K562 (cell line): ENCODE results near the gene DAW1.

Experiments used
- CBFA2T2 ChIP-seq: fragments of 450-650 bp; conservative IDR thresholded peaks from 2 replicates; pipeline ENCODE4 v1.6.1; 2017; ENCODE audit warnings: mild to moderate bottlenecking
- CTCF ChIP-seq, 3 experiments: IDR thresholded peaks in 2 of 3; conservative IDR thresholded peaks in 1 of 3; 2 replicates each; pipeline ENCODE4 v1.5.1; 2011 to 2012; ENCODE audit warnings: low read length in 3 of 3, mild to moderate bottlenecking in 3 of 3, control low read depth in 2 of 3, improper control_type of control experiment in 1 of 3, inconsistent platforms in 1 of 3, low read depth in 1 of 3, mixed read lengths in 1 of 3, moderate library complexity in 1 of 3; ENCODE audit not compliant: insufficient read depth in 2 of 3
- MAFK ChIP-seq: IDR thresholded peaks from 2 replicates; pipeline ENCODE4 v1.6.1; 2011; ENCODE audit warnings: low read length, improper control_type of control experiment
- MAZ ChIP-seq, 2 experiments: fragments of 450-650 bp in 1 of 2; sonication (generic) in 1 of 2; formaldehyde crosslinking; IDR thresholded peaks in 1 of 2; conservative IDR thresholded peaks in 1 of 2; 2 replicates each; pipeline versions ENCODE4 v1.4.0 to v1.5.0; 2020; ENCODE audit warnings: mild to moderate bottlenecking in 1 of 2, missing genetic modification reagents in 1 of 2
- RAD21 ChIP-seq, 2 experiments: fragments of 250-450 bp in 1 of 2; fragments of 450-650 bp in 1 of 2; sonication (Bioruptor Pico) in 1 of 2; formaldehyde crosslinking in 1 of 2; IDR thresholded peaks in 1 of 2; conservative IDR thresholded peaks in 1 of 2; 2 replicates each; pipeline versions ENCODE4 v1.4.0 to v1.8.0; 2020 to 2022; ENCODE audit warnings: mild to moderate bottlenecking in 2 of 2, moderate library complexity in 1 of 2
- RUNX1 ChIP-seq: sonication (generic); IDR thresholded peaks from 2 replicates; pipeline ENCODE4 v1.6.1; 2016; ENCODE audit warnings: antibody characterized with exemption, low read depth
- TAF1 ChIP-seq: IDR thresholded peaks from 2 replicates; pipeline ENCODE4 v1.6.1; 2011; ENCODE audit warnings: mild to moderate bottlenecking, low read length, moderate library complexity; ENCODE audit not compliant: insufficient read depth, control insufficient read depth, severe bottlenecking; ENCODE audit errors: extremely low read depth
- THRA ChIP-seq: fragments of 450-650 bp; IDR thresholded peaks from 2 replicates; pipeline ENCODE4 v1.6.1; 2017; ENCODE audit warnings: mild to moderate bottlenecking, moderate library complexity
- TSHZ1 ChIP-seq: fragments of 250-450 bp; sonication (Bioruptor Pico); IDR thresholded peaks from 2 replicates; pipeline ENCODE4 v1.4.0; 2020; ENCODE audit warnings: mild to moderate bottlenecking, moderate library complexity
- ZNF133 ChIP-seq: fragments of 250-450 bp; sonication (Bioruptor Pico); IDR thresholded peaks from 2 replicates; pipeline ENCODE4 v1.4.0; 2020; ENCODE audit warnings: mild to moderate bottlenecking

GRCh38 chr2:227853765-227854271 is 17.6 kb upstream of the DAW1 start:
- TF ChIP-seq MAZ (CRISPR knock-in tag; conservative IDR thresholded peaks at IDR 0.05 in 1 of 2, IDR thresholded peaks at IDR 0.05 in 1 of 2): no peak
- TF ChIP-seq RUNX1: no peak
- TF ChIP-seq RAD21 (CRISPR knock-in tag; conservative IDR thresholded peaks at IDR 0.05 in 1 of 2, IDR thresholded peaks at IDR 0.05 in 1 of 2): no peak
- no peak for TF ChIP-seq CBFA2T2
- TF ChIP-seq CTCF (IDR thresholded peaks at IDR 0.05 in 2 of 3, conservative IDR thresholded peaks at IDR 0.05 in 1 of 3; ENCODE audit: insufficient read depth in 2 of 3, low read depth in 1 of 3, low read length in 3 of 3): no peak
- no peak for TF ChIP-seq THRA
- no peak for TF ChIP-seq ZNF133 (CRISPR knock-in tag)
- no peak for TF ChIP-seq TSHZ1 (CRISPR knock-in tag)
- no peak for TF ChIP-seq MAFK
- TF ChIP-seq TAF1: no peak
